GM12801 (cell line): Measurements from ENCODE around the gene SH3GL3.

Experiments used
- TF ChIP-seq, protein P1 (sequence below): IDR thresholded peaks from one replicate; pipeline ENCODE4 v1.5.1; 2011; ENCODE audit warnings: control low read depth; ENCODE audit not compliant: insufficient read length; ENCODE audit errors: extremely low read depth

Gene SH3GL3

DNA sequence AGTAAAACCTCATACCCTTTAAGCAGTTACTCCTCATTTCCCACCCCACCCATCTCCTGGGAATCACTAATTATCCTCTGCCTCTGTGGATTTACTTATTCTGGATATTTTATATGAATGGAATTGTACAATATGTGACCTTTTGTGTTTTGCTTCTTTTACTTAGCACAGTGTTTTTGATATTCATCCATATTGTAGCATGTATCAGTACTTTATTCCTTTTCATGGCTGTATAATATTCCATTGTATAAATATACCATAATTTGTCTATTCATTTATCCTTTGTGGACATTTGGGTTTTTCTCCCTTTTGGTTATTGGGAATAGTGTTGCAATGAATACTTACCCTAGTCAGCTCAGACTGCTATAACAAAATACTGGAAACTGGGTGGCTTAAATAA, 39.2 kb downstream of the SH3GL3 start:
- TF ChIP-seq, protein P1, sequence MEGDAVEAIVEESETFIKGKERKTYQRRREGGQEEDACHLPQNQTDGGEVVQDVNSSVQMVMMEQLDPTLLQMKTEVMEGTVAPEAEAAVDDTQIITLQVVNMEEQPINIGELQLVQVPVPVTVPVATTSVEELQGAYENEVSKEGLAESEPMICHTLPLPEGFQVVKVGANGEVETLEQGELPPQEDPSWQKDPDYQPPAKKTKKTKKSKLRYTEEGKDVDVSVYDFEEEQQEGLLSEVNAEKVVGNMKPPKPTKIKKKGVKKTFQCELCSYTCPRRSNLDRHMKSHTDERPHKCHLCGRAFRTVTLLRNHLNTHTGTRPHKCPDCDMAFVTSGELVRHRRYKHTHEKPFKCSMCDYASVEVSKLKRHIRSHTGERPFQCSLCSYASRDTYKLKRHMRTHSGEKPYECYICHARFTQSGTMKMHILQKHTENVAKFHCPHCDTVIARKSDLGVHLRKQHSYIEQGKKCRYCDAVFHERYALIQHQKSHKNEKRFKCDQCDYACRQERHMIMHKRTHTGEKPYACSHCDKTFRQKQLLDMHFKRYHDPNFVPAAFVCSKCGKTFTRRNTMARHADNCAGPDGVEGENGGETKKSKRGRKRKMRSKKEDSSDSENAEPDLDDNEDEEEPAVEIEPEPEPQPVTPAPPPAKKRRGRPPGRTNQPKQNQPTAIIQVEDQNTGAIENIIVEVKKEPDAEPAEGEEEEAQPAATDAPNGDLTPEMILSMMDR, result no peak

DNA sequence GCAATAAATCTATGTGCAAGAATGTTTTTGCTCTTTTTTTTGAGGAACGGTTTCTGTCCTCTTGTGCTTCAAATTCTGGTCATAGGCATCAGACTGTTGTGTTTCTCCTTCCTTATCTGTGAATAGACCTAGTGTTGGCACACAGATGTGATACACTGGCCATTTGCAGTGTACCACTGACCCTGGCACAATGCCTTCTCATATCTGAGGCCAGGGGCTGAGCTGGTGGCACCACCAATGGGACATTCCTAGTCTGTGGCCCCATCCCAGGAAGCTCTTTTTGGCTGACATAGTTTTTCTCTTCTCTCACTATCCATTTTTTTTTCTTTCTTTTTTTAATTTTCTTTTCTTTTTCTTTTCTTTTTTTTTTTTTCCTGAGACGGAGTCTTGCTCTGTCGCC, 40.4 kb downstream of the SH3GL3 start:
- TF ChIP-seq, protein P1, result no peak

DNA sequence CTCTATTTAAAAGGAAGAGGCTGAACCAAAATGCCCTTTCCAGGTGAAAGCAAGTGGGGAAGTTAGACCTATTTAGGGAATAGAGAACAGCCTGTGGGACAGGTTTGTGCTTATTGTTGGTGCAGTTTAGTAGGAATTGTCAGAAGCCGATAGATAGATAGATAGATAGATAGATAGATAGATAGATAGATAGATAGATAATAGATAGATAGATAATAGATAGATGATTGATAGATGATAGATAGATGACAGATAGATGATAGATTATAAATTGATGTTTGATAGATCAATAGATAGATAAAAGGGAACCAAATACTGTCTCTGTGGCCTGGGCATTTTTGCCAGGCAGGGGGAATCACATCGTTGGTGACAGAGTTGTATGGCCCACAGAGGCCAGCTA, 42.5 kb downstream of the SH3GL3 start:
- TF ChIP-seq, protein P1, result no peak

DNA sequence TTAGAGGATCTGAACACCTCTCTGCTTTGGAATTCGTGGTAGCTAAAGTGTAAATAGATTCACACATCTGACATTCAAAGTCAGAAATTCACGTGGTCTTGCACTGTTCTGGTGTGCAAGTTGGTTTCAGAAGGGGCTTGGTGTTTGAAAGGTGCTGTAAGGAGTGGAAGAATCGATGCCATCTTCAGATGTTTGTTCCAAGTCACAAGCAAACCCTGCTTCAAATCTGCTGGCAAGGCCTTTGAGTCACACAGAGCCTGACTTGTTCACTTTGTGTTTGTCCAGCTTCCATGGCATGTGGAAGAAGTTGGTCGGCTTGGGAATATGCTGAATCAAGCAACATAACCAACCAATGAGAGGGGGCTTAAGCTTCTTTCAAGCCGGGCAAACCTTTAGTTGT, 44.3 kb downstream of the SH3GL3 start:
- TF ChIP-seq, protein P1, result no peak

DNA sequence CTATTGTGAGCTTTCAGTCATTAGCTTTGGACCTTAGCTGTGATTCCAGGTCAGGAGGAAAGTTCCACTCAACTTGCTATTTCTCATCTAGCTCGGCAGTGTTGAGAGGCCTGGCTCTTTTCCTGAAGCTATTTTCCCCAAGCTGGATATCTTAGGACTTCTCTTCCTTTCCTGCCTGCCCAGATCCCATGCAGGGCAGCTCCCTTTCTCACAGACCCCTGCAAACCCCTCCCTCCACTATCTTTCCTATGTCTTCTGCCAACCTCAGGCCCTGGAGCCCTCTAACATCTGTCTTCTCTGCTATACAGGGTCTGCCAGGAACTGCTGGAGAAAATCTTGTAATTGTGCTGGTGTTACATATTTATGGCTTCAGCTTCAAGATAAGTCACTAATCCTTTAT, 49.6 kb downstream of the SH3GL3 start:
- TF ChIP-seq, protein P1, result no peak

DNA sequence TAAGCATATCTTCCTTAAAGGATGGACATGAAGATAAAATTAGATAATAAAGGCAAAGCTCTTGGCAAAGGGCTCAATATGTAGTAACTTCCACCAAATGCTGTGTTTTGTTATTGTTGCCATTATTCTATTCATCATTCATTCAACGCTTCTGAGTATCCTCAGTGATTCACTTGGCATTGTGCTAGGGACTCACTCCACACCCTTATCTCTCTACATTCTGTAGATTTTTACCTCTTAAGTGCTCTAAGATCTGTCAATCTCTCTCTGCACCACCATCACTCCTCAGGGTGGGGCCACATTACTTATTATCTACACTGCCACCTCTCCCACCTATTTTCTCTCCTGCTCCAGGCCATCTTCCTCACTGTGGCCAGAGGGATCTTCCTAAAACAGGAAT, 51.2 kb downstream of the SH3GL3 start:
- TF ChIP-seq, protein P1, result no peak

DNA sequence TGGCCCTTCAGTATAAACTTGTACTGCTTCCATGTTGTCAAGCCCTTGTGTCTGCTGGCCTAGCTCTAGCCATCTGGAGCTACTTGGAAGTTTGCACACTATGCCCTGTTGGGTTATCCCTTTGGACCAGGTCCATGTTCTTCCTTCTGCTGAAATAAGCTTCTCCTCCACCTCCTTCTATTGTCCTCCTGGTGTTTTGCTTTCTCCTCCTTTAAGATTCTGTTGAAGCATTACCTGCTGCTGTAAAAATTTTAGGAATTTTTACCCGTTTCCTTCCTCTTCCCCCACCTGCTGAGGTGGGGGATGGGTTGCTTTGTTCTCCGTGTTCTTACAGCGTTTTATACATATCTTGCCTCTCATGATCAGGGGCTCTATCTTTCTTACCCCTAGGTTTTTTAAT, 51.7 kb downstream of the SH3GL3 start:
- TF ChIP-seq, protein P1, result no peak

DNA sequence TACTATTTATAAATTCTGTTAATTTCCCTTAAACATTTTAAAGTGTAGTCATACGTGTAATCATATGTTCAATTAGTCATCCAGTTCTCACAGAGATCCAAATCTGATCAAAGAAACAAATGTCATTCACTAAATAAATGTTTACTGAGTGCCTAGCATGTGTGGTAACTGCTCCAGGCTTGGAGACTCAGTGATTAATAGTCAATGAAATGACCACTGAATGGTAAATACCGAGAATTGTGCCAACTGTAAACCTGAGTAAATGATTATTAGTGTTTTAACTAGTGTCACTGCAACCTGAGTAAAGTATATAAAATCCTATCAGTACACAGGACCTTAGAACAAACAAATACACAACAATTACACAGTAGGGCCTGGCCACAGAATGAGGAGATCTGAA, 52.3 kb downstream of the SH3GL3 start:
- TF ChIP-seq, protein P1, result no peak
